Skin epidermis (tissue), 12 donors: ENCODE data around the gene SCUBE3.

Experiments
- H3K27ac ChIP-seq, 21 experiments: fragments of 200-600 bp; sonication (generic) in 11 of 21; one replicate each; pipeline ENCODE4 v1.5.0; 2020; ENCODE audit warnings: mild to moderate bottlenecking in 3 of 21, inconsistent platforms in 2 of 21, moderate library complexity in 2 of 21
- H3K4me3 ChIP-seq, 7 experiments: fragments of 200-600 bp; sonication (generic) in 2 of 7; one replicate each; pipeline ENCODE4 v1.5.0; 2020; ENCODE audit warnings: inconsistent platforms in 2 of 7, mild to moderate bottlenecking in 2 of 7, moderate library complexity in 1 of 7

The SCUBE3 gene

GRCh38 chr6:35259948-35260590 lies 46.3 kb downstream of the SCUBE3 start:
- Histone ChIP-seq H3K27ac (peak overlapping the region; percentile 84 to 99 (median 97)), H3K4me3 (peak overlapping the region; percentile 65 to 94 (median 78))

GRCh38 chr6:35260591-35261570 lies 47.1 kb downstream of the SCUBE3 start:
- Histone ChIP-seq H3K4me3 (peak overlapping the region in 4 of 7 experiments; percentile 75 to 91 (median 81)), H3K27ac (peak overlapping the region in 19 of 21 experiments; percentile 90 to 99 (median 98))

GRCh38 chr6:35262596-35262995 lies 48.8 kb downstream of the SCUBE3 start:
- H3K4me3 ChIP-seq: no peak overlapping the region
- H3K27ac ChIP-seq: peak overlapping the region in 3 of 21 experiments; percentile 11 to 96 (median 16)

GRCh38 chr6:35264550-35265274 lies 51.0 kb downstream of the SCUBE3 start:
- H3K4me3 ChIP-seq: no peak overlapping the region
- H3K27ac ChIP-seq: no peak overlapping the region

- Histone ChIP-seq H3K4me3 (no peak overlapping the region), H3K27ac (no peak overlapping the region)
Observed at GRCh38 chr6:35265523-35265922, 51.8 kb downstream of the SCUBE3 start.

- no peak overlapping the region for H3K4me3 ChIP-seq
- no peak overlapping the region for H3K27ac ChIP-seq
Observed at GRCh38 chr6:35267446-35267845, 53.7 kb downstream of the SCUBE3 start.

- H3K27ac ChIP-seq: no peak overlapping the region
- no peak overlapping the region for H3K4me3 ChIP-seq
Observed at GRCh38 chr6:35267897-35268296, 54.1 kb downstream of the SCUBE3 start.

- Histone ChIP-seq H3K27ac (no peak overlapping the region), H3K4me3 (no peak overlapping the region)
Observed at GRCh38 chr6:35272005-35272404, 58.2 kb downstream of the SCUBE3 start.

GRCh38 chr6:35273822-35274559 lies 60.2 kb downstream of the SCUBE3 start:
- H3K27ac ChIP-seq: no peak overlapping the region

GRCh38 chr6:35275744-35276260 lies 62.0 kb downstream of the SCUBE3 start:
- H3K27ac ChIP-seq: no peak overlapping the region
- H3K4me3 ChIP-seq: no peak overlapping the region

More at GRCh38 chr6:35273822-35274559, 60.2 kb downstream of the SCUBE3 start:
- H3K4me3 ChIP-seq: no peak overlapping the region

GRCh38 chr6:35278708-35279107 lies 65.0 kb downstream of the SCUBE3 start:
- Histone ChIP-seq H3K4me3 (no peak overlapping the region), H3K27ac (no peak overlapping the region)

GRCh38 chr6:35280903-35281302 lies 67.1 kb downstream of the SCUBE3 start:
- H3K4me3 ChIP-seq: no peak overlapping the region
- no peak overlapping the region for H3K27ac ChIP-seq

- H3K4me3 ChIP-seq: no peak overlapping the region
- no peak overlapping the region for H3K27ac ChIP-seq
Observed at GRCh38 chr6:35282472-35282871, 68.7 kb downstream of the SCUBE3 start.

- H3K4me3 ChIP-seq: no peak overlapping the region
- H3K27ac ChIP-seq: no peak overlapping the region
Observed at GRCh38 chr6:35283361-35283760, 69.6 kb downstream of the SCUBE3 start.

GRCh38 chr6:35287671-35288396 lies 74.1 kb downstream of the SCUBE3 start:
- Histone ChIP-seq H3K4me3 (no peak overlapping the region), H3K27ac (peak overlapping the region in 1 of 21 experiments; percentile 24)

- Histone ChIP-seq H3K4me3 (no peak overlapping the region), H3K27ac (no peak overlapping the region)
Observed at GRCh38 chr6:35288834-35289233, 75.1 kb downstream of the SCUBE3 start.

- no peak overlapping the region for H3K4me3 ChIP-seq
Observed at GRCh38 chr6:35291491-35291890, 77.7 kb downstream of the SCUBE3 start.

GRCh38 chr6:35292494-35292893 lies 78.7 kb downstream of the SCUBE3 start:
- no peak overlapping the region for H3K27ac ChIP-seq
- H3K4me3 ChIP-seq: no peak overlapping the region

More at GRCh38 chr6:35291491-35291890, 77.7 kb downstream of the SCUBE3 start:
- no peak overlapping the region for H3K27ac ChIP-seq

GRCh38 chr6:35293681-35294080 lies 79.9 kb downstream of the SCUBE3 start:
- Histone ChIP-seq H3K27ac (no peak overlapping the region), H3K4me3 (no peak overlapping the region)
